Dermis blood vessel endothelial cell (primary cell): ENCODE measurements around the gene TRIAP1. TPM values are rescaled to one million over a fixed set of nuclear protein-coding genes. Genes with fewer than 3 reads are reported as not detected.

Experiments used
- total RNA-seq: library from RNA; depleted of rRNA; stranded (reverse); fragments of >200 nt; gene quantifications from 2 replicates; pipeline ENCODE4 v1.2.3, GENCODE V29; 2014

The TRIAP1 gene
- total RNA-seq, 1 donor from 2014 or later: 40.0 TPM

Other genes starting within 250 kb of the TRIAP1 start
- 2,752 and 4,252 TPM in 2 replicates for gene RPLP0, start 245.3 kb downstream of the TRIAP1 start, total RNA-seq
- 69.8 and 141 TPM in 2 replicates for gene PXN, start 180.7 kb downstream of the TRIAP1 start, total RNA-seq
- under 0.01 TPM in 2 replicates for gene RNU4-2, start 154.5 kb downstream of the TRIAP1 start, total RNA-seq
- under 0.01 TPM in 2 replicates for gene RNU4-1, start 153.1 kb downstream of the TRIAP1 start, total RNA-seq
- gene SIRT4, start 144.1 kb downstream of the TRIAP1 start, total RNA-seq: 1.5 and 3.4 TPM in 2 replicates
- gene PLA2G1B, start 118.6 kb downstream of the TRIAP1 start, total RNA-seq: not detected in 2 replicates
- gene MSI1, start 77.2 kb downstream of the TRIAP1 start, total RNA-seq: not detected in 2 replicates
- gene COX6A1, start 8.3 kb downstream of the TRIAP1 start, total RNA-seq: 363 and 658 TPM in 2 replicates
- 26.2 and 26.9 TPM in 2 replicates for gene GATC, start 60 bp upstream of the TRIAP1 start, total RNA-seq
- 205 and 208 TPM in 2 replicates for gene SRSF9, start 23.4 kb upstream of the TRIAP1 start, total RNA-seq
- gene DYNLL1, start 49.7 kb upstream of the TRIAP1 start, total RNA-seq: 265 and 287 TPM in 2 replicates
- gene COQ5, start 82.8 kb upstream of the TRIAP1 start, total RNA-seq: 30.3 and 34.9 TPM in 2 replicates
- 118 and 308 TPM in 2 replicates for gene RNF10, start 88.0 kb upstream of the TRIAP1 start, total RNA-seq
- 28.6 and 35.2 TPM in 2 replicates for gene POP5, start 135.0 kb upstream of the TRIAP1 start, total RNA-seq
- gene CABP1, start 194.2 kb upstream of the TRIAP1 start, total RNA-seq: 0.17 TPM in 1 of 2 replicates, not detected in the other
- 46.5 and 75.1 TPM in 2 replicates for gene MLEC, start 240.8 kb upstream of the TRIAP1 start, total RNA-seq